OCI-LY7 (cell line): ENCODE data around the gene PFAS. TPM values are rescaled to one million over a fixed set of nuclear protein-coding genes. Genes with fewer than 3 reads are reported as not detected.

Source experiments
- BruUV-seq: library from RNA; stranded (reverse); fragments of 400-500 nt; replicated peaks from 2 replicates; lab custom pipeline; 2021; lab: Mats Ljungman, UMichigan
- CTCF ChIA-PET: fragments of 300-600 bp; sonication (Branson Sonifier 250); formaldehyde crosslinking; loops from one replicate; lab custom pipeline; 2022; ENCODE audit warnings: antibody characterized with exemption; ENCODE audit not compliant: unreplicated experiment; lab: Charles Lee
- POLR2A ChIA-PET: fragments of 300-600 bp; sonication (Branson Sonifier 250); formaldehyde crosslinking; loops from one replicate; lab custom pipeline; 2022; ENCODE audit warnings: antibody characterized with exemption; lab: Charles Lee
- DNase-seq: peaks from one replicate; pipeline ENCODE4 v3.0.0-alpha.2; 2015; ENCODE audit warnings: low spot score
- H2AFZ ChIP-seq: fragments of 200-600 bp; sonication (generic), shearing (Covaris generic); 2 replicates; pipeline ENCODE4 v1.6.1; 2014; ENCODE audit warnings: mild to moderate bottlenecking, antibody characterized with exemption, low read length, moderate library complexity
- H3K27ac ChIP-seq: fragments of 200-600 bp; sonication (generic); 2 replicates; pipeline ENCODE4 v1.5.1; 2014; ENCODE audit warnings: mixed run types, low read depth, mild to moderate bottlenecking, moderate library complexity, low read length, inconsistent platforms; ENCODE audit not compliant: poor library complexity, severe bottlenecking
- H3K36me3 ChIP-seq: fragments of 200-600 bp; sonication (generic); 2 replicates; pipeline ENCODE4 v1.6.1; 2014; ENCODE audit warnings: mild to moderate bottlenecking, antibody characterized with exemption, low read length, moderate library complexity, mixed read lengths; ENCODE audit not compliant: insufficient read depth
- H3K4me1 ChIP-seq: fragments of 200-600 bp; sonication (generic); 2 replicates; pipeline ENCODE4 v1.5.1; 2014; ENCODE audit warnings: mild to moderate bottlenecking, low read length; ENCODE audit not compliant: insufficient read depth, poor library complexity, severe bottlenecking
- H3K4me2 ChIP-seq: fragments of 200-600 bp; sonication (generic); 2 replicates; pipeline ENCODE4 v1.6.1; 2014; ENCODE audit warnings: mild to moderate bottlenecking, low read length
- H3K4me3 ChIP-seq: fragments of 200-600 bp; sonication (generic); 2 replicates; pipeline ENCODE4 v1.5.1; 2014; ENCODE audit warnings: mild to moderate bottlenecking, low read depth, low read length; ENCODE audit not compliant: poor library complexity, severe bottlenecking
- H3K79me2 ChIP-seq: fragments of 200-600 bp; sonication (generic); 2 replicates; pipeline ENCODE4 v1.6.1; 2016; ENCODE audit warnings: low read depth, mild to moderate bottlenecking, low read length, moderate library complexity, mixed read lengths; ENCODE audit not compliant: insufficient read depth
- H3K9me2 ChIP-seq: fragments of 200-600 bp; sonication (generic); 2 replicates; pipeline ENCODE4 v1.6.1; 2016; ENCODE audit warnings: mild to moderate bottlenecking, low read length, mixed read lengths; ENCODE audit not compliant: insufficient read depth
- H3K9me3 ChIP-seq: fragments of 200-600 bp; sonication (generic); 2 replicates; pipeline ENCODE4 v1.6.1; 2014; ENCODE audit warnings: mild to moderate bottlenecking, mixed run types, low read length, mixed read lengths
- H4K20me1 ChIP-seq: fragments of 200-600 bp; sonication (generic); 2 replicates; pipeline ENCODE4 v1.6.1; 2014; ENCODE audit warnings: mild to moderate bottlenecking, antibody characterized with exemption, low read length, moderate library complexity, mixed read lengths; ENCODE audit not compliant: insufficient read depth
- CTCF ChIP-seq: fragments of 200-600 bp; sonication (generic); conservative IDR thresholded peaks from 2 replicates; pipeline ENCODE4 v1.5.1; 2014; ENCODE audit warnings: mild to moderate bottlenecking, antibody characterized with exemption, low read length, moderate library complexity, mixed read lengths
- EZH2phosphoT487 ChIP-seq: fragments of 200-600 bp; sonication (generic); IDR thresholded peaks from 2 replicates; pipeline ENCODE4 v1.6.1; 2018; ENCODE audit warnings: low read depth, borderline replicate concordance, mild to moderate bottlenecking, mixed run types, antibody characterized with exemption, low read length, moderate library complexity, mixed read lengths
- intact Hi-C: fragments of 100-400 bp; cut with micrococcal nuclease; formaldehyde crosslinking; loops from one replicate; pipeline ENCODE4 v1.10.0; 2022; ENCODE audit not compliant: unreplicated experiment
- total RNA-seq, 2 experiments: library from RNA; depleted of rRNA in 1 of 2; stranded (reverse); fragments of >200 nt in 1 of 2; shearing (Covaris generic) in 1 of 2; gene quantifications; 2 replicates each; pipeline ENCODE4 v1.2.3, GENCODE V29; 2014 to 2022

Gene PFAS
- total RNA-seq, 2 experiments from 2014 or later: 114 to 180 TPM

DNA sequence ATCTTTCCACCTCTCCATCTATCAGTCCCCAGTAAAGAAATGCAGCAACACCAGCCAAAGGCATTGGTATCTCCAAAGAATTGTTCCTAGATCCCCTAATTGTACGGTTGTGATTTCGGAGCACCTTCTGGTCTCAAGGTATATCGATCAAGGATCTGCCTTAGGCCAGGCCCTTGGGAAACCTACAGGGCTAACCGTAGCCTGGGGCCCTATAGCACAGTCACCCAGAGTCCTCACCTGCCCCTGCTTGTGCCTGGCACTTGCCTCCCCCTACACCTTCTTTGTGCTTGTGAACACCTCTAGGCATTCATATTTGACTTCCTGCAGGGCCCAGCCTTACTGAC, 21.9 kb upstream of the PFAS start:
- DNase-seq: no peak
- no TSS peak for BruUV-seq
- POLR2A ChIA-PET: interaction anchor here (0.6 to 1.0 kb wide), 4 partner anchors 8 to 68 kb away, joined by 3 to 7 read pairs (median 4); partner anchors contain the start of genes CTC1 and SLC25A35
- CTCF ChIA-PET: no interaction called here
- Histone ChIP-seq H3K27ac (no peak overlapping the region), H3K9me2 (no peaks in the 10 kb centered on the region), H2AFZ (no peak overlapping the region), H3K4me1 (peaks cover 11% of the 10 kb centered on the region), H3K4me3 (no peak overlapping the region), H3K36me3 (peaks cover 70% of the 10 kb centered on the region), H3K9me3 (no peaks in the 10 kb centered on the region), H4K20me1 (no peaks in the 10 kb centered on the region), H3K4me2 (no peak overlapping the region), H3K79me2 (no peaks in the 10 kb centered on the region)
- intact Hi-C loops: no loop called here
- TF ChIP-seq CTCF (no peak), EZH2phosphoT487 (no peak)

GRCh38 chr17:8231701-8232100, 17.4 kb upstream of the PFAS start:
- POLR2A ChIA-PET: no interaction called here
- DNase-seq: no peak
- intact Hi-C loops: no loop called here
- H3K9me3 ChIP-seq: no peaks in the 10 kb centered on the region
- H3K27ac ChIP-seq: no peak overlapping the region
- peaks cover 100% of the 10 kb centered on the region for H3K36me3 ChIP-seq
- no peaks in the 10 kb centered on the region for H3K4me1 ChIP-seq
- CTCF ChIA-PET: no interaction called here
- TF ChIP-seq CTCF (no peak), EZH2phosphoT487 (no peak)
- H2AFZ ChIP-seq: no peak overlapping the region
- no peaks in the 10 kb centered on the region for H3K9me2 ChIP-seq
- no peaks in the 10 kb centered on the region for H4K20me1 ChIP-seq
- no peaks in the 10 kb centered on the region for H3K79me2 ChIP-seq
- no peak overlapping the region for H3K4me2 ChIP-seq
- no peak overlapping the region for H3K4me3 ChIP-seq
- BruUV-seq: no TSS peak

GRCh38 chr17:8234361-8235270, 14.5 kb upstream of the PFAS start:
- intact Hi-C loops: no loop called here
- POLR2A ChIA-PET: interaction anchor here (1.4 kb wide), 1 partner anchor 60 kb away, joined by 4 read pairs; the partner anchor contains the start of gene SLC25A35
- Histone ChIP-seq H3K9me3 (no peaks in the 10 kb centered on the region), H3K9me2 (no peaks in the 10 kb centered on the region), H2AFZ (no peak overlapping the region), H3K4me2 (no peak overlapping the region), H4K20me1 (no peaks in the 10 kb centered on the region), H3K36me3 (peaks cover 96% of the 10 kb centered on the region), H3K79me2 (no peaks in the 10 kb centered on the region), H3K4me1 (no peaks in the 10 kb centered on the region), H3K27ac (no peak overlapping the region), H3K4me3 (no peak overlapping the region)
- no peak for TF ChIP-seq EZH2phosphoT487
- no peak for TF ChIP-seq CTCF
- BruUV-seq: no TSS peak
- no peak for DNase-seq
- CTCF ChIA-PET: interaction anchor here (0.6 kb wide), 1 partner anchor 58 kb away, joined by 3 read pairs; no protein-coding TSS in a partner anchor
